Right renal cortex interstitium (tissue), 3 donors: ENCODE results near the gene ZNF778. TPM values are rescaled to one million over a fixed set of nuclear protein-coding genes. Genes with fewer than 3 reads are reported as not detected.
A peak's percentile ranks its signal among the peaks of the same experiment; 100 is the strongest.
"Not testable (repeated sequence)": the region's sequence is repeated elsewhere in the genome, so short reads cannot be mapped to it uniquely, and the experiment has no call there.

Source experiments
- DNase-seq, 3 donors: peaks; one replicate each; pipeline ENCODE4 v3.0.0-alpha.2; 2013; ENCODE audit warnings: low read depth in 3 of 3, low spot score in 2 of 3
- polyA plus RNA-seq, 3 donors: library from polyadenylated mRNA; unstranded; fragments of 120-200 nt; gene quantifications; one replicate each; pipeline ENCODE4 v1.2.1, GENCODE V29; 2013; ENCODE audit not compliant: insufficient read length in 3 of 3

Gene ZNF778
- polyA plus RNA-seq, 3 donors, result 6.2 to 7.3 (median 6.4) TPM

GRCh38 chr16:89248196-89248982 is 30.9 kb downstream of the ZNF778 start:
- DNase-seq, result no peak

DNA sequence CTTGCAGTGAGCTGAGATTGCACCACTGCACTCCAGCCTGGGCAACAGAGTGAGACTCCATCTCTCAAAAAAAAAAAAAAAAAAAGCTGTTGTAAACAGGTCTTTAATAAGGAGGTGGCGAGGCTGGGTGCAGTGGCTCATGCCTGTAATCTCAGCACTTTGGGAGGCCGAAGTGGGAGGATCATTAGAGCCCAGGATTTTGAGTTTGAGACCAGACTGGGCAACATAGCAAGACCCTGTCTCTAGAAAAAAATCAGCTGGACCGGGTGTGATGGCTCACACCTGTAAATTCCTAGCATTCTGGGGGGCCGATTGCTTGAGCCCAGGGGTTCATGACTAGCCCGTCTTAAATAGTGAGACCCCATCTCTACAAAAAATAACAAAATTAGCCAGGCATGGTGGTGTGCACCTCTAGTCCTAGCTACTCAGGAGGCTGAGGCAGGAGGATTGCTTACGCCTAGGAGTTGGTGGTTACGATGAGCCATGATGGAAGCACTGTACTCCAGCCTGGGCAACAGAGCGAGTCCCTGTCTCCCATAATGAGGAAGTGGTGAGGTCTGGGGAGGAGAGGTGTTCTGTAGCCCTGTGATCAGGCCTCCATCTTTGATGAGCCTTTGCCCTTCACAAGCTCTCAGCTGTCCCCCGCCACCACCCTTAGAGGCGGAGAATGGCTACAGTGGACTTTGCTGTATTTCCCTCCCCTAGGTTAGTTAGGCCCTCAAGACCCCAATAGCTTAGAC is 36.2 kb downstream of the ZNF778 start:
- no peak for DNase-seq

GRCh38 chr16:89256651-89257254 is 39.2 kb downstream of the ZNF778 start:
- peak in 2 of 3 donors; percentile 39 to 54 for DNase-seq

GRCh38 chr16:89257281-89257731 is 39.8 kb downstream of the ZNF778 start:
- DNase-seq, result no peak

GRCh38 chr16:89257757-89258465 is 40.4 kb downstream of the ZNF778 start:
- no peak for DNase-seq

DNA sequence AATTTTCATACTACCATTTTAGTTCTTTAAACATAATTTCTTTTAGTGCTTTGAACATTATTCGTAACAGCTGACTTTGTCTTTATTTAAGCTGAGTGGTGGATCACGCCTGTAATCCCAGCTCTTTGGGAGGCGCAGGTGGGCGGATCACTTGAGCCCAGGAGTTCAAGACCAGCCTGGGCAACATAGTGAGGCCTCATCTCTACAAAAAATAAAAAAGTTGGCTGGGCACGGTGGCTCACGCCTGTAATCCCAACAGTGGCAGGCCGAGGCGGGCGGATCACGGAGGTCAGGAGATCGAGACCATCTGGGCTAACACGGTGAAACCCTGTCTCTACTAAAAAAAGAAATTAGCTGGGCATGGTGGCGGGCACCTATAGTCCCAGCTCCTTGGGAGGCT is 42.4 kb downstream of the ZNF778 start:
- not testable (repeated sequence) for DNase-seq

- DNase-seq, result no peak
Measured at GRCh38 chr16:89261691-89262563, 44.4 kb downstream of the ZNF778 start.

DNA sequence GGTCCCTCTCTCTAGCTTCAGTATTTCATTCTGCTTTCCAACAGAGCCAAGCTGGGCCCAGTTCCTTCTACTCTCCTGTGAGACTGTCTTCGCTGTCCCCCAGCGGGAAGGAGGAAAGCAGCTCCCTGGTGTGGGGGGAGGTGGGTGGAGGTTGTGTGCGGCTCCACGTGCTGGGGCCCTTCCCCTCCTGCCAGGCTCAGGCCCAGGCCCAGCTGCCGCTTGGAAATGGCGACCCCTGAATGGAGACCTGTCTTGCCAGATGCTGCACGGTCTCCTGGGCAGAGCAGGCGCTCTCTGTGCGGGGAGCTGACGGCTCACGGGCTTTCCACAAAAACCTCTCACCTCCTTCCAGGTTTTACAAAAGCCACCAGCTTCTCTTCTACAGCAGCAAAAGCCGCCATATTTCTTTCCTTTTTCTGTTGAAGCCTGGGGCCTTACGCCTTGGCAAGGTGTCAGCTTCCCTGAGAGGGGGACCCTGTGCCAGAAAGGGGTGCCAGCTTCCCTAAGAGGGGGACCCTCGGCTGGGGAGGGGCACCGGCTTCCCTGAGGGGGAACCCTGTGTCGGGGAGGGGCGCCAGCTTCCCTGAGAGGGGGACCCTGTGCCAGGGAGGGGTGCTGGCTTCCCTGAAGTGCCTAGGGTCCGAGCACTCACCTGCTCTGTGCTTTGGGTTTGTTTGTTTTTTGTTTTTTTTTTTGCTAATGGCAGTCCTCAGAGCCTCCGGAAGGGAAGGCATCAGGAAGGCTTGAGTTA is 47.5 kb downstream of the ZNF778 start:
- no peak for DNase-seq

DNA sequence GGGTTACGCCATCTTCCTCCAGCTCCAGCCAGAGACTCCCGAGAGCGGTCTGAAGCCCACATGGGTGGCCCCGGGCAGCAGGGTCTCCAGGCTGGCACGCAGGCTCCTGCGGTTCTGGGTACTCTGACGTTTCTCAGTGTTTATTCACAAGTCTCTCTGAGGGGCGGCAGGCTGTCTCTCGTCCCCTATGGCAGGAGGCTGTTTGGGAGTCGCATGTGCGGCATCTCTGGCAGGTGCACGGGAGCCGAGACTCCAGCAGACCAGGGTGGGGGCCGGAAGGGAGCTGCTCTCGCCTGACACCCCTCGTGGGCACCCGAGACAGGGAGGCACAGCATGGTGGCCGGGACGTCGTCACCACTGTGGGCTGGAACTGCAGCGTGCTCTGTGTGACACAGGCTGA is 48.1 kb downstream of the ZNF778 start:
- no peak for DNase-seq

DNA sequence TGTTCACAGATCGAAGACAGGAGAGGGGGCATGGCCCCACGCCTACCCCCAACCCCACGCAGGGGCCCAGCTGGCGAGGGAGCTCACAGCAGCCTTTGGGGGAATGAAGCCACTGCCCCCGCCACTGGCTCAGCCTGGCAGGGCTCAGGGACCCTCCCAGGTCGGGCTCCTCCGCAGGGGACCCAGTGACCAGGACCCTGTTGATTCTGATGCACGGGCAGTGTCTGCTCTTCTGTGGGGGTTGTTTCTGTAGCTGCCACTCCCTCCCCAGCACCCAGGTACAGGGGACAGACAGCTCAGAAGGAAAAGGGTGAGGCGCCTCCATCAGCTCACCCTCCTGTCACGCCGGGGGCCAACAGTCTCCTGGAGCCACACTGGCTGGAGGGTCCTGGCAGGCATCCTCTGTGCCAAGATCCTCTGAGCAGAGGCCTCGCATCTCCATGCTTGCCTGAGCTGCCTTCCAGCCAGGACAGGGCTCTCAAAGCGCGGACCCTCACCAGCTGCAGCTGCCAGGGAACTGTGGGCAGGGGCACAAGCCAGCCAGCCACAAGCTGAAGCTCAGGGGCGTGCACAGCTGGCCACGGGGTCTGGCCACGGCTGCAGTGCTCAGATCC is 49.1 kb downstream of the ZNF778 start:
- DNase-seq, result no peak

DNA sequence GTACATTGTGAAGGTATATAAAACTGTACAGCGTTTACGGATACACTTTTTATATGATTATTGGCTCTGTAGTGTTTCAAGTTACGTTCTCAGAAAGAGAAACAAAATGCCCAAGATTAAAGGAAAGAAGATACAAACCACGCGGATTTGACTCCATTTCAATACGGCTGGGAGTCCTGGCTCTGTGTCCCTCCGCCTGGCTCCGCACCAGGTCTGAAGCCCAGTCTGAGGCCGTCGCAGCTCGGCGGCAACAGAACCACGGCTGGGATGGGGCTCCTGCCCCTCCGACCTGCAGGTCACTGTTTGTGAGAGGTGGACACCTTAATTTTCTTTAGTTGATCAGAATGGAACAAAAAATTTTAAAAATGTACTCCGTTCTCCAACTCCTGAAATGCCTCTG is 50.2 kb downstream of the ZNF778 start:
- DNase-seq, result not testable (repeated sequence)

GRCh38 chr16:89268585-89268984 is 51.1 kb downstream of the ZNF778 start:
- no peak for DNase-seq

DNA sequence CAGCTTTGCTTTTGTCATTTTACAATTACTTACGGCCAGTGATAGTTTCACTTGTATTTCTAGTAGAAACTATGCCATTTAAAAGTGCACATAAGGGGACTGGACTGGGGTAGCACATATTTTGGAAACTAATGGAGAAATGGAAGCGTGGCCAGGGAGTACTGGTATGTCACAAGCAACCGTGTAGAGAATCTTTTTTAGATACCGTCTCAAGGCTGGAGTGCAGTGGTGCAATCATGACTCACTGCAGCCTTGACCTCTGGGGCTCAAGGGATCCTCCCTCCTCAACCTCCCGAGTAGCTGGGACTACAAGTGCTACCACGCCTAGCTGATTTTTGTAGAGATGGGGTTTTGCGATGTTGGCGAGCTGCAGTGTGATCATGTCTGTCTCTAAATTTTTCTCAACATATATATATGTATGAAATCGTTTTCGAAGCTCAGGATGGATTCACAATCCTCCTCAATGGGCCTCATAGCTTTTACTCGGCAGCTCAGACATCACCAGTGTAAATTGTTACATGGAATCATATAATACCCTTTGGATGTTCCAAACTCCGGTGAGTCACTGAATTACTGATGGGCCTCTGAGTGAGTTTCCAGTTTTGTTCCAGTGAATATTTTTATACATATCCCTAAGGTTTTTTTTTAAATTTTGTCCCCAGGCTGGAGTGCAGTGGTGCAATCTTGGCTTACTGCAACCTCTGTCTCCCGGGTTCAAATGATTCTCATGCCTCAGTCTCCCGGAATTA is 51.7 kb downstream of the ZNF778 start:
- no peak for DNase-seq

DNA sequence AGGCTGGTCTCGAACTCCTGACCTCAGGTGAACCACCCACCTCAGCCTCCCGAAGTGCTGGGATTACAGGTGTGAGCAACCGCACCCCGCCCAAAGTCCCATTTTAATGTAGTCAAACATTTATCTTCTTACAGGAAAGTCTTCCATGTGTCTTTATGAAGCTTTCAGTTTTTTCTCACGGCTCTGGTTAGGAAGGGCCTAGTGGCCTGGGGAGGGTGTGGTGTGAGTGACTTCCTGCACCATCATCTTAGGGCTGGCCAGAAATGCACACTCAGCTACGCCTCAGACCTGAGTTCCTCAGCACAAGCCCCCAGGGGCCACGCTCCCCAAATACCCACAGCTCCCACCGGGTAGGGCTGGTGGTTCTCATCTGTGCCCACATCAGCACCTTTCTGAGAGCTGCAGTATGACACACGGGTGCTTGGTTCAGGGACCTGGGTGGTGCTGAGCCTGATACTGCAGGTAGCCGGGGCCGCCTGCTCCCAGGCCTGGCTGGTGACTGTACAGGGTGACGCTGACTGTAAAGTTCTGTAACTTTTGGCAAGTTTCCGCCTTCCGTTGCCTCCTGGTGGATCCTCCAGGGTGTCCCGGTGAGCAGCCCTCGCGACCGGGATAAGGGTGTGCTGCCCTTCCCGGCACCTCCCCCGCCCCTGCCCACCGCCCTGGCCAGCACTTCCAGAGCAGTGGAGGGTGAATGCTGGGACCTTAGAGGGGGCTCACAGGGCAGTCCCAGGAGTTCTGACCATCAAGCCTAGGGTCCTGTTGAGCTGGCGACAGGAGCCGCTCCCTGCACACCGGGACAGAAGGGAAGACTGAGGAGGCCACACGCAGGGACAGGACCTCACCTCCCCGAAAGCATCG is 52.5 kb downstream of the ZNF778 start:
- no peak for DNase-seq

DNA sequence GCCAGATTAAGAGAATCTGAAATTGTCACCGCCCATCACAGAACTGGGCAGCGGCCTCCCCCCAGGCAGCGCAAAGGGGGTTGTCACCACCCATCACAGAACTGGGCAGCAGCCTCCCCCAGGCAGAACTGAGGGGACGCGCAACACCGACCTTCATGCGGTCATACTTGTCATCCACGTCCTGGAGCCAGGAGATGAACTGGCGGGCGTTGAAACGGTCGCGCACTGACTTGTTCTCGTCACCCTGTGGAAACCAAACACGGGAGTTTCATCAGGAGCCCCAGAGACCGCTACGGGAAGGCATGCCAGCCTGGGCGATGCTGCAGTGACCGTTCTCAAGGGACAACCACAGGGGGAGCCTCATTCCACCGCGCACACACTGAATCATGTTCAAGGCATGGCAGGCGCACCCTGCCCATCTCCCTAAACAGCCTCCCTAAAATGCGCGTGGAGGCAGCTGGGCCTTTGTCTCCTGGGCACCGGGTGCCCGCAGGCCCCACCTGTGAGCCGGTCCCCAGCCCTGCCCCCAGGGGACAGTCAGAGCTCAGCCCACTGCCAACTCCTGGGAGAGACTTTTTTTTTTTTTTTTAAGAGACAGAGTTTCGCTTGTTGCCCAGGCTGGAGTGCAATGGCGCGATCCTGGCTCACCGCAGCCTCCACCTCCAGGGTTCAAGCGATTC is 53.3 kb downstream of the ZNF778 start:
- no peak for DNase-seq

- DNase-seq, result no peak
Measured at GRCh38 chr16:89272631-89273030, 55.1 kb downstream of the ZNF778 start.
